ENCODE results near the gene CCDC198. TPM values are rescaled to one million over a fixed set of nuclear protein-coding genes. Genes with fewer than 3 reads are reported as not detected.

The CCDC198 gene
- total RNA-seq, 4 donors from 2014 or later: not detected

DNA sequence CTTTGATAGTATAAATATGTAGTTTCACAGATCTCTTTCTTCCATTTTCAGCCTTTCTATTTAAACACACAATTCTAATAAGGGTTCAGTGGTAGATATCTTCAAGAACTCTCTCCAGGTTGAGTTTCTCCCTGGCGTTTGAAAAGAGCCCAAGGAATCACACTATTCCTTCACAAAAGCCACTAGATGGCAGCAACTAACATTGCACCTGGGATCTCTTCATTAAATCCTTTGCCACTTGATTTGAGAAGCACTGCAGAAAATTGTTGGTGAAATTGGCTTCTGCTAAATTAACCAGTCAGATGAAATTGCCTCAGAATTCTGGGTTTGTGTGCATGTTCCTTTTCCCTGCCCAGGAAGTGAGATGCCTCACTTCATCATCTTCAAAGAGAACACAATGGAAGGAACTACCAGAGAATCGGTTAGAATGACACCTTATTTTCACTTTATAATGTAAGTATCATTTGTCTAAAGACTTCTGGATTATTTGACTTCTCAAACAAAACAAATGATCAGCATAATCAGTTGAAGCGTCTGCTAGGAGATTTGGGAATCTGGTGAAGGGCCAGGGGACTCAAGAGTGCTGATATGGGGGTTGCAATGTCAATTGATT lies 6.8 kb downstream of the CCDC198 start:
- TF ChIP-seq POLR2A (IDR thresholded peaks at IDR 0.05) (no peak), CTCF (IDR thresholded peaks at IDR 0.05) (peak in 5 of 6 experiments; percentile 37 to 58 (median 45))
- 27 to 30% methylated on average over 3 of the region's 3 CpGs for WGBS, 2 donors
- H3K4me3 ChIP-seq: no peak overlapping the region
- H3K36me3 ChIP-seq: no peaks in the 10 kb centered on the region
- intact Hi-C loops (cut with DNase I): loop anchor here (10.0 kb wide), 1 partner anchor 588 kb away; no protein-coding TSS in a partner anchor
- H3K9me3 ChIP-seq: no peaks in the 10 kb centered on the region
- no peak overlapping the region for H3K27ac ChIP-seq
- H3K27me3 ChIP-seq: peaks cover 0 to 7% (median 0%) of the 10 kb centered on the region in 4 donors
- no peak for DNase-seq
- no peaks in the 10 kb centered on the region for H3K4me1 ChIP-seq

- no peaks in the 10 kb centered on the region for H3K9me3 ChIP-seq
- no peaks in the 10 kb centered on the region for H3K36me3 ChIP-seq
- intact Hi-C loops (cut with DNase I): loop anchor here (10.0 kb wide), 1 partner anchor 589 kb away; no protein-coding TSS in a partner anchor
- H3K4me1 ChIP-seq: no peaks in the 10 kb centered on the region
- TF ChIP-seq POLR2A (IDR thresholded peaks at IDR 0.05) (no peak), CTCF (IDR thresholded peaks at IDR 0.05) (no peak)
- no peak overlapping the region for H3K27ac ChIP-seq
- DNase-seq: no peak
- peaks cover 0 to 7% (median 0%) of the 10 kb centered on the region in 4 donors for H3K27me3 ChIP-seq
- no peak overlapping the region for H3K4me3 ChIP-seq
These were observed 8.0 kb downstream of the CCDC198 start for GRCh38 chr14:57485635-57486034.

DNA sequence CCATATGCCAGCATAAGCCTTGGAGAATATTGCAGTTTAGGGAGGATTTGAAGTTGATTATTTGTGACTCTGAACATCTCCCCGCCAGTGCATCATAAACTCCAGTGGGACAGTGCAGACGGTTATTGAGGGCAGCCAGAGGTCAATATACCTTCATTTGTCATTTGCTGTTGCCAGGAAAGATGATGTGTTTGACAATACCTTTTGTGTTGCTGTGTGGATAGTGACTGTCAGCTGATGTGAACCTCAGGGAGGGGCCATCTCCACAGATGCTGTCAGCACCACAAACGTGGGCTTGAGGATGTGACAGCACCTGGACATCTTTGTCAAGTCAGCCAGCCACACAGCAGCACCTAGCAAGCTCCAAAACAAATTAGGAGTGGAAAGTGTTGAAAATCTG lies 11.5 kb downstream of the CCDC198 start:
- H3K4me3 ChIP-seq: no peak overlapping the region
- no peak overlapping the region for H3K27ac ChIP-seq
- TF ChIP-seq POLR2A (IDR thresholded peaks at IDR 0.05): no peak
- TF ChIP-seq CTCF (IDR thresholded peaks at IDR 0.05): no peak
- H3K9me3 ChIP-seq: no peaks in the 10 kb centered on the region
- no peaks in the 10 kb centered on the region for H3K36me3 ChIP-seq
- H3K27me3 ChIP-seq: peaks cover 0 to 7% (median 0%) of the 10 kb centered on the region in 4 donors
- no peak for DNase-seq
- no peaks in the 10 kb centered on the region for H3K4me1 ChIP-seq
- 30 to 46% methylated on average over 3 of the region's 3 CpGs for WGBS, 2 donors
- intact Hi-C loops (cut with DNase I): loop anchor here (10.0 kb wide), 1 partner anchor 593 kb away; no protein-coding TSS in a partner anchor

GRCh38 chr14:57480051-57480450 lies 13.6 kb downstream of the CCDC198 start:
- no peaks in the 10 kb centered on the region for H3K9me3 ChIP-seq
- H3K4me3 ChIP-seq: no peak overlapping the region
- DNase-seq: no peak
- no peaks in the 10 kb centered on the region for H3K4me1 ChIP-seq
- intact Hi-C loops (cut with DNase I): loop anchor here (10.0 kb wide), 1 partner anchor 595 kb away; no protein-coding TSS in a partner anchor
- H3K27ac ChIP-seq: no peak overlapping the region
- H3K27me3 ChIP-seq: peaks cover 0 to 7% (median 0%) of the 10 kb centered on the region in 4 donors
- WGBS, 2 donors: 79 to 84% methylated on average over 1 of the region's 1 CpG
- TF ChIP-seq POLR2A (IDR thresholded peaks at IDR 0.05): no peak
- no peak for TF ChIP-seq CTCF (IDR thresholded peaks at IDR 0.05)
- no peaks in the 10 kb centered on the region for H3K36me3 ChIP-seq

DNA sequence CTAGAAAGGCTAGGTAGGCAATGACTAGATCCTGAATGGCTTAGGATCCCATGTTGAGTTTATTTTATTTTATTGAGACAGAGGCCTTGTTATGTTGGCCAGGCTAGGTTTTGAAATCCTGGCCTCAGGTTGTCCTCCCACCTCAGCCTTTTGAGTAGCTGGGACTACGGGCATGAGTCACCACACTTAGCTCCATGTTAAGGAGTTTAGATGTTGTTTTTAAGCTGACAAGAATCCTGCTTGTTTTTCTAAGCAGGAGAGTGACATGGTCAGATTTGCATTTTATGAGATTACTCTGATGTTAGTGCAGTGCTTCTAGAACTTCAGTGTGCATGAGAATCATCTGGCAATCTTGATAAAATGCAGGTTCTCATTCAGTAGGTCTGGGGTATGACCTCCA lies 14.5 kb downstream of the CCDC198 start:
- intact Hi-C loops (cut with DNase I): no loop called here
- DNase-seq: no peak
- peaks cover 0 to 5% (median 0%) of the 10 kb centered on the region in 4 donors for H3K27me3 ChIP-seq
- no peak overlapping the region for H3K27ac ChIP-seq
- H3K9me3 ChIP-seq: no peaks in the 10 kb centered on the region
- H3K36me3 ChIP-seq: no peaks in the 10 kb centered on the region
- H3K4me1 ChIP-seq: no peaks in the 10 kb centered on the region
- WGBS, 2 donors: 0 to 77% methylated on average over 1 of the region's 1 CpG
- no peak overlapping the region for H3K4me3 ChIP-seq
- TF ChIP-seq POLR2A (IDR thresholded peaks at IDR 0.05) (no peak), CTCF (IDR thresholded peaks at IDR 0.05) (no peak)
